Amniotic epithelial cell (primary cell): ENCODE data around the gene TGM1.
A peak's percentile ranks its signal among the peaks of the same experiment; 100 is the strongest.
"Not testable (repeated sequence)": the region's sequence is repeated elsewhere in the genome, so short reads cannot be mapped to it uniquely, and the experiment has no call there.

Experiments used
- DNase-seq: peaks from one replicate; pipeline ENCODE4 v3.0.0-alpha.2; 2010; ENCODE audit warnings: low read depth

The TGM1 gene

DNA sequence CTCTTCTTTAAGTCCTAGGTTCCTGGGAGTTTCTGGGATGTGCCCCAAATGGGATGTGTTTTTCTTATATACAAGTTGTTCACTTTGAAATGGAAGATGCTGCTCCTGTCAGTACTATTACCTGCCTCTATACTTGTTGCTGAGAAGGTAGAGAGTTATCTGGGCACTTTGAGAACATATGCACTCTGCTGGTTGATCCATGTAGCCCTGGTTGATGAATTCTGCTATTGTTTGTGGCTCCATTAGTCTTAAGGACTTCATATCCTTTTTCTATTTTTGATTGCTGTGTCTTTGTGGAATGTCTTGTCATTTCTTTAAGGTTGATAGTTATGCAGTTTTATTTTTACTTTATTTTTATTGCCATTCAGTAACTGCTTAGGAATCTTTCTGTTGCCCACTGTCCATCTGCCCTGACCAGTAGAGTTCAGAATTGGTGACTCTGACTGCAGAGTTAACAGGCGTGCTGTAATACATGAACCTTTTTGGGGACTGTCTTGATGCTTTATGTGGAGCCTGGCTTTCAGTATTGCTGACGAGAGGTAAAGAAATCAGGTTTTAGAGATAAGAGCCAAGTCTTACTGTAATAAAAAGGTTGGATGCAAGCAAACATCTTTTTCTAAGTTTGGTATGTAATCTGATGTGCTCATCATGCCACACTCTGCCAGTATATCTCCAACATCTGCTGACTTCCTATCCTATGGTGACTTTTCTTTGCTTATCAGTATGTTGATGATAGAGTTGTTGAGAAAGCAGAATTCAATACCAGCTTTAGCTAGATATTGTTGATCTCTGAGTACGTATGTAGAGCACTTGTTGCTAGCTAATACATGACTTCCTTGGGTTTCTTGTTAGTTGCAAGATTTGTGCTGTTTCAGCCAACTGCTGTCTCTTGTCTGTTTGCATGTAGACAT is 28.6 kb downstream of the TGM1 start:
- DNase-seq: no peak

DNA sequence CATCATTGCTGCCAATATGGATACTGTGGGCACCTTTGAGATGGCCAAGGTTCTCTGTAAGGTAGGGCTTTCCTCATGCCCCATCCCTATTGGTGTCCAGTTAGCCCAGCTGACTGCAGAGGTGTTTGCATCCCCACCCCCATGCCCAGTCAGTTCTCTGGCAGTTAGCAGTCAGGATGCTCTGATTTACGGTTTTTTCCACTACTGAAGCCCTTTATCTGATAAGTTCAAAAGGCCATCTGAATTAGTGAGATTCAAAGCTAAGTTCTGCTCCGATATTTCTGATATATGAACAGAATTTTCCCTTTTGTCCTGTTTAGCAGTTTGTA is 29.5 kb downstream of the TGM1 start:
- peak; percentile 12 for DNase-seq

GRCh38 chr14:24232645-24233537 is 30.1 kb downstream of the TGM1 start, which contains the start of gene GMPR2:
GMPR2 (plus strand) TSS chr14:24232929; CDS start chr14:24233254, 325 bp downstream.
- no peak for DNase-seq

GRCh38 chr14:24232121-24232644 is 30.8 kb downstream of the TGM1 start, which contains the start of gene NEDD8:
NEDD8 (minus strand) TSS chr14:24232367; CDS start chr14:24232267, 100 bp downstream.
- peak; percentile 94 for DNase-seq

- no peak for DNase-seq
Observed at GRCh38 chr14:24231263-24232120, 31.5 kb downstream of the TGM1 start.

GRCh38 chr14:24228902-24229301 is 34.1 kb downstream of the TGM1 start:
- DNase-seq: no peak

- DNase-seq: no peak
Observed at GRCh38 chr14:24226473-24226872, 36.5 kb downstream of the TGM1 start.

DNA sequence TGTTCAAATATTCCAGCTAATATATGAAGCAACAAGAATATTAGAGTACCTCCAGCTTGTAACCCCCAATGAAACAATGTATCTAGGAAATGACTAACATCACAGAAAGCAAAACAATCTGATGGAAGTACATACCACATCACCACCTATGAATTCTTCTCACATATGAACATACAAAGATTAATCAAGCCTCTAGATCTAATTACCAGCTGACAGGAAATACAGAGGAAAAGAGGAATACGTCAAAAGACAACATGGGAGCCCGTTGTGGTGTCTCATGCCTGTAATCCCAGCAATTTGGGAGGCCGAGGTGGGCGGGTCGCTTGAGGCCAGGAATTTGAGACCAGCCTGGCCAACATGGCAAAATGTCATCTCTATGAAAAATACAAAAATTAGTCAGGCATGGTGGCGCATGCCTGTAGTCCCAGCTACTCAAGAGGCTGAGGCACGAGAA is 38.3 kb downstream of the TGM1 start:
- DNase-seq: peak; percentile 91

GRCh38 chr14:24222987-24223386 is 40.0 kb downstream of the TGM1 start:
- not testable (repeated sequence) for DNase-seq

GRCh38 chr14:24219521-24219920 is 43.5 kb downstream of the TGM1 start:
- no peak for DNase-seq

GRCh38 chr14:24219080-24219479 is 43.9 kb downstream of the TGM1 start:
- no peak for DNase-seq

- DNase-seq: not testable (repeated sequence)
Observed at GRCh38 chr14:24216876-24217275, 46.1 kb downstream of the TGM1 start.

- DNase-seq: no peak
Observed at GRCh38 chr14:24216345-24216699, 46.7 kb downstream of the TGM1 start.

DNA sequence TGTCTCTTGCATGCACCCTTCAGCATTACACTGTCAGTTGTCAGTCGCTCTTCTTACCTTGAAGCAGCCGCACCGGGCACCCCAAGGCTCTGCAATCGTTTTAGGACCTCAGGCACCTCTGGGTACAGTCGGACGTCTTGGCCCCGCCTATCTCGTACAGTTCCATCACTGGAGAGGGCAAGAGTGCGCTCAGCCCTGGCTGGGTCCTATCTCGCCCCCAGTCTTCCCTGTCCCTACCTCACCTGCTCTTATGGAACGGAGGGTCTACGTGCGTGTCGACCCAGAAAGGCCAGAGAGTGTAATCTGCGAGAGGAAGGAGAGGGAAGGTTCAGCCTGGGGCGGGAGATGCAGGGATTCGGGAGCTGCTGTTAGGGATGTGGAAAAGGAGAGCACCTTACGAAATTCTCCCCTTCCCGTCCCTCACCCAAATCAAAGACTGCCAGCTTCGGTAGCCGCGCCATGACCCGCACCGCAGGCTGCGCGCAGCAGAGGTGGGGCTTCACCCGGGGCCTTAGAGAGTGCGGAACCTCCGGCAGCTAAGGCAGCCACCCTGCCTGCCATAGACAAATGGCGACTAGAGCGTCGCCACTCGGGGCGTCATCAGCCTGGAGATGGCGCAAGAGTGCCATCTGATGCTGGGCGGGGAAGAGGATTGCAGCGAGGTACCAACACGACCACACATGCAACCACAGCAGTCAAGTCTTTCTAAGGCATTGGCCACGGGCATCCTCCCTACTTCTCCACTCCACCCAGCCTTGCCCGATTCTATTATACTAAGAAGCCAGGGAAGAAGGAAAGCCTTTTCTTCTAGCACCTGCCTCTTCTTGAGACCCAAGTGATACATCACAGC is 47.3 kb downstream of the TGM1 start, which contains the start of gene MDP1:
MDP1 (minus strand) TSS at position 572 of the 850 bp plus-strand sequence; CDS start at position 461, 111 bp downstream.
- peak; percentile 77 for DNase-seq

- DNase-seq: no peak
Observed at GRCh38 chr14:24213866-24214662, 48.9 kb downstream of the TGM1 start.

DNA sequence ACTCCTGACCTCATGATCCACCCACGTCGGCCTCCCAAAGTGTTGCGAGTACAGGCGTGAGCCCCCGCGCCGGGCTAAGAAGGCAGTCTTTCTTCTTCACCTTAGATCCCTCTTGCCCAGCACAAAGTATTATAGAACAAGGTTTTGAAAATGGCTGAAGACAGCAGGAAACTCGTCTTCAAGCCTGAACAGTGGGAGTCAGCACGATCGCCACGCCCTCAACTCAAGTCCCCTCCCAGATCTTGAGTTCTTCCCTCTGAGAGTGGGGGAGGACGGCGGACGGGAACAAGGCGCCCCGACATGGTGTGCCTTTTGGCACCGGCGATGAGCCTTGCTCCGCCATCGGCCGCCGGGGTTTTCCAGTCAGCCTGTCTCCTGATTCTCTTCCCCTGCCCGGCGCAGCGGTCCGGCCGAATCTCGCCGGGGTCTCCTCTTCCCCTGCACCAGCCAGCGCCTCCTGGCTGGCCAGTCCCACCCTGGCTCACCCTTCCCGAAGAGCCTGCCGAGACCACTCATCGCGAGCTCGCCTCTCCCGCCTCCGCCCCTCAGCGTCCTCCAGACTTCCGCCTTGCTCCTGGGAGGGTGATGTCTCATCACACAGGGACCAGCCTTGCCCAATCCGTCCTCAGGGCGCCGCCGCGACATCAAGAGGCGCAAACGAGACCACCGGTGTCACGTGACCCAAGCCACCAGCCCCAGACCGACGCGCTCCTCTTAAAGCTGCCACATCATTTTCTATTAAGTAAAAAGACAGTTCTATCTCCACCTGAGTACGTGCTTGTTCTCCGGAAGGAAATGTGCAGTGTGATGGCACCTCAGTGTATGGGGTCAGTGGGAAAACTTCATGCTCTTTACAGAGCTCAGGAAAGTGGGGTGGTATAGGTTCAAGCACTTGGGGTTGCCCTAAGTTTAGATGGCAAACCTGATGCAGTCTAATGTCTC is 49.8 kb downstream of the TGM1 start, which contains the start of gene CHMP4A:
CHMP4A (minus strand) TSS at position 565 of the 942 bp plus-strand sequence; CDS start at position 516, 49 bp downstream.
- DNase-seq: peak; percentile 97

- DNase-seq: no peak
Observed at GRCh38 chr14:24211311-24211710, 51.7 kb downstream of the TGM1 start.

- DNase-seq: no peak
Observed at GRCh38 chr14:24207625-24208024, 55.4 kb downstream of the TGM1 start.
